Activated CD8-positive, alpha-beta memory T cell treated with anti-CD3 and anti-CD28 coated beads for 24 hours (primary cell): Measurements from ENCODE around the gene PGAM2.
"Not testable (repeated sequence)": the region's sequence is repeated elsewhere in the genome, so short reads cannot be mapped to it uniquely, and the experiment has no call there.

Experiments
- DNase-seq: peaks from one replicate; pipeline ENCODE4 v3.0.0-alpha.2; 2020

The PGAM2 gene

GRCh38 chr7:44046321-44047061 is 18.9 kb downstream of the PGAM2 start:
- no peak for DNase-seq

- no peak for DNase-seq
Observed at GRCh38 chr7:44045226-44046014, 19.9 kb downstream of the PGAM2 start.

DNA sequence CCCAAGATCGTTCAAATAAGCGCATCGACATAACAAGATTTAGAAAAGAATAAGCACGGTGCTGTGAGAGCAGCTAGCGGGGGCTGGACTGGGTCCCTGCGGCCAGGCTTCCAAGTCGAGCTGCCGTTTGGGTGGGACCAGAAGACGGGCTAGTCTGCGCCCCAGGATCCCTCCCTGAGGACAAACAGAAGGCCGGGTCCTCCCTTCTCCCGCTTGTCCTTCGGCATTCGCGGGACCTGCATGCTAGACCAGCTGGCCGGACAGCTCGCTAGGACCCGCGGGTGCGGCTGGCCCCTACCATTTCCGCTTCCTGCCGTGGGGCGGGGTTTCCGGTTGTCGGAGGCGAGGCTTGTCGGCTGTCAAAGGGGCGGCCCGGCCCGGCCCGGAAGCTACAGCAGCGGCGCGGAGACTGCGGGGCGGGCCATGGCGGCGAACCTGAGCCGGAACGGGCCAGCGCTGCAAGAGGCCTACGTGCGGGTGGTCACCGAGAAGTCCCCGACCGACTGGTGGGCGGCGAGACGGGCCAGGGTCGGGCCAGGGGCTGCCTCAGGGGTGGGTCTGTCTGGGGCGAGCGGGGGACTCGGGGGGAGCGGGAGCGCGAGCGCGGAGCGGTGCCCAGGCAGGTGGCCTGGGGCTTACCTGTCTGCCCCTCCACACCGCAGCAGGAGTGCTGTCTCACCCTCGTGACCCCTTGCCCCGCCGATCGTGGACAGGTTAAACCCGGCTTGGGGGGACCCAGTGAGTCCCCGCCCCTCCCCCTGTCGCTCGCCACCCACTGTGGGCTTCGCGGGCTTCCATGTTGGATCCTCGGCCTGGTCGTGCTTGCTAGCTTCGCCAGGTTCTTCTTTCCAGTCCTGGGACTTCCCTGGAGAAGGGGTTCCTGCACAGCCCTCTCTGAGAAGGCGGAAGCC is 20.8 kb downstream of the PGAM2 start, which contains the start of gene DBNL:
DBNL (plus strand) TSS at position 388 of the 911 bp plus-strand sequence; CDS start at position 424, 36 bp downstream.
- DNase-seq, result peak; percentile 97

GRCh38 chr7:44043902-44044301 is 21.5 kb downstream of the PGAM2 start:
- no peak for DNase-seq

DNA sequence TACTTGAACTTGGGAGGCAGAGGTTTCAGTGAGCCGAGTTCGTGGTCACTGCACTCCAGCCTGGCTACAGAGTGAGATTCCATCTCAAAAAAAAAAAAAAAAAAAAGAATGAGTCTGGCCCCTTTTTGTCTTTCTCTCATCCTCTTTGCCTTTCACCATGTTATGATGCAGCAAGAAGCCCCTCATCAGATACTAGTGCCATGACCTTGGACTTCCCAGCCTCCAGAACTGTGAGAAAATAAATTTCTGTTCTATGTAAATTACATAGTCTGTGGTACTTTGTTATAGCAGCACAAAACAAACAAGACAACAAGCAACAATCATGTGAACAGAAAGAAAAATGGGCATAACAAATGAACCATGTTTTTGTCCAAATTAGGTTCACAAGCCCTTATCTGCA is 23.1 kb downstream of the PGAM2 start:
- DNase-seq, result no peak

DNA sequence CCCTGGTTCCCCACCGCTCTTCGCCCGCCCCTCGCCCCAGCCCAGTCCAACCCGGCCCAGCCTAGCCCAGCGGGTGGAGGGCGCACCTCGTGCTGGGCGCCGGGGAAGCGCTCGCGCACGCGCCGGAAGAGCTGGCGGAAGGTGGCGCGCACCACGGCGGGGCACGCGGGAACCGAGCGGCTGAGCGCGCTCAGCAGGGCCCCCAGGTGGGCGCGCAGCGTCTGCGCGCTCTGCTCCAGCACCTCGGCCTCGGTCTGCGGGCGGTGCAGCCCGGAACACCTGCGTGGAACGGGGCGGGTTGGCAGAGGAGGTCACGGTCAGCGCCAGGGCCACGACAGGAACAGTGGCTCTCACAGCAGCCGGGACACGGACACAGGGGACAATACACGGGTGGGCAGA is 24.9 kb downstream of the PGAM2 start:
- peak; percentile 86 for DNase-seq

DNA sequence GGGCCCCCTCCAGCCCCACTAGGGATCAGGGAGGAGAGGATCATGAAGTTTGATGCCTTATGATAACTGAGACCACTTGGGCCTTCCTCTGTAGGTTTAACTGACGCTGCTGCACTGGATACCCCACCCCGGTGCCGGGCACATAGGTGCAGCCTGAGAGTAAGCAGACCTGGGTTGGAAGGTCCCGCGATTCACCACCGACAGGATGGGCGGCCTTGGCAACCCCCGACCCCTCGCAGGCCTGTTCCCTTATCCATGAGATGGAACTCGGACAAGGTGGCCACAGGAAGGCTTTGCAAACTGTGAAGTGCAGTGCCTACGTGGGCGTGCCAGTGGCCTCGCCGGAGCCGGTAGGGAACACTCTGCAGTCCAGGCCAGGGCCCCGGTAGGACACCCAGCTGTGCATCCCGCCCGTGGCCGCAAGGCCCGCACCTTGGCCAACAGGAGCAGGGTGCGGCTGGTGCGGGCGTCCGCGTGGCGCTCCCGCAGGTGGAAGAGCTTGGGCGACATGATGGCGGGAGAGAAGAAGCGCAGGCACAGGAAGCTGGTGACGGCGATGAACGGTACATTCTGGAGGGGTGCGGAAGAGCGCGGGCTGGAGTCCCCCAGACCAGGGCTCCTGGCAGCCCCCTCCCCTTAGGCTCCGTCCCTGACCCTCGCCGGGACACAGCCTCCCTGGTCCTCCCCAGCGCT is 25.4 kb downstream of the PGAM2 start:
- peak; percentile 83 for DNase-seq

DNA sequence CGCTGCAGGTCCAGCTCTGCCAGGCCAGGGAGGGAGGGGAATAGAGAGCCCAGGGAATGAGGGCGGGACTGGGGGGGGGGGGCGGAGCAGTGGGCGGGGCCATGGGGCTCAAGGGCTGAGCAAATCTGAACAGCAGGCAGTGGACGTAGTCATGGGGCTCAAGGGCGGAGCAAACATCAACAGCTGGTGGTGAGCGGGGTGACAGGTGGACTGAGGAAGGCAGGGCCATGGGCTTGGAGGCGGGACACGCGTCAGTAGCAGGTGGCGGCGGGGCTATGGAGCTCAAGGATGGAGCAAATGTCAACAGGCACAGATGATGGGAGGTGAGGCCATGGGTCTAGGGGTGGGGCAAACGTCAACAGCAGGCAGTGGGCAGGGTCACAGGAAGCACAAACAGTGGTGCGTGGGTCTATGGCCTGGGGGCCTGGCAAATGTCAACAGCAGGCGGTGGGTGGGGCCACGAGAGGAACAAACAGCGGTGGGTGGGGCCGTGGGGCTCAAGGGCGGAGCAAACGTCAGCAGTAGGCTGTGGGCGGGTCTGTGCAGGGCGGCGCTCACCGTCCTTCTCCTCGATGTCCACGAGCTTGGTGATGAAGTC is 26.3 kb downstream of the PGAM2 start:
- DNase-seq, result peak; percentile 91

- DNase-seq, result not testable (repeated sequence)
Observed at GRCh38 chr7:44038553-44038952, 26.8 kb downstream of the PGAM2 start.

GRCh38 chr7:44037951-44038350 is 27.4 kb downstream of the PGAM2 start:
- not testable (repeated sequence) for DNase-seq

GRCh38 chr7:44036364-44036763 is 29.0 kb downstream of the PGAM2 start:
- DNase-seq, result peak; percentile 79

- not testable (repeated sequence) for DNase-seq
Observed at GRCh38 chr7:44033971-44034844, 31.2 kb downstream of the PGAM2 start.

GRCh38 chr7:44032031-44032430 is 33.3 kb downstream of the PGAM2 start:
- DNase-seq, result not testable (repeated sequence)

- DNase-seq, result not testable (repeated sequence)
Observed at GRCh38 chr7:44031319-44031718, 34.0 kb downstream of the PGAM2 start.

DNA sequence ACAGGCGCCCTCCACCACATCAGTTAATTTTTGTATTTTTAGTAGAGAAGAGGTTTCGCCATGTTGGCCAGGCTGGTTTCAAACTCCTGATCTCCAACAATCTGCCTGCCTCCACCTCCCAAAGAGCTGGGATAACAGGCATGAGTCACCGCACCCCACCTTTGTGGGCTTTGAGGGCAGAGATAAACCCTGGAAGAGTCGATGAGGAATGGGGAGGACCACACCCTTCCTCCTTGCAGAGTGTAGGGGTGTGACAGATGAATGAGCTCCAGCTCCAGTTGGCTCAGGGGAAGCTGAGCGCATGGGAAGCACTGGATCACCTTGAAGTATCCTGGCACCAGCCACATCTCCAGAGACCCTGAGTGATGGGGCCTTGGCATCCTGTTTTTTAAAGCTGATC is 35.3 kb downstream of the PGAM2 start:
- not testable (repeated sequence) for DNase-seq

DNA sequence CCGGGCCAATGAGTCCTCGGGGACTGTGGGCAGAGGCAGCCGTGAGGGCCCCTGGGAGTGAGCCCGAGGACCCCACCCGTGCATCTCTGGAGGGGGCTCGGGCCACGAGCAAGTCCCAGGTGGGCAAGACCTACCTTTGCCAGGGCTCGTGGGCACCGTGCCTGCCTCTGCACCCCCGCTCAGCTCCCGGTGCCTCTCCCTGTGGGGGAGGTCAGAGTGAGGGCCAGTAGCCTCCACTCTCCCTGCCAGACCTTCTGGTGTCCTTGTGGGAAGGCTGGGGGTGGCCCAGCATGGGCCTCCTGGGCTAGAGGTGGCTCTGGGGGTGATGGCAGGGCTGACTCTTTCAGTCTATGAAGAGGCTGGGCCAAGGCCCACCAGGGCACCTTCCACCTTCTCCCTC is 35.9 kb downstream of the PGAM2 start:
- DNase-seq, result not testable (repeated sequence)

DNA sequence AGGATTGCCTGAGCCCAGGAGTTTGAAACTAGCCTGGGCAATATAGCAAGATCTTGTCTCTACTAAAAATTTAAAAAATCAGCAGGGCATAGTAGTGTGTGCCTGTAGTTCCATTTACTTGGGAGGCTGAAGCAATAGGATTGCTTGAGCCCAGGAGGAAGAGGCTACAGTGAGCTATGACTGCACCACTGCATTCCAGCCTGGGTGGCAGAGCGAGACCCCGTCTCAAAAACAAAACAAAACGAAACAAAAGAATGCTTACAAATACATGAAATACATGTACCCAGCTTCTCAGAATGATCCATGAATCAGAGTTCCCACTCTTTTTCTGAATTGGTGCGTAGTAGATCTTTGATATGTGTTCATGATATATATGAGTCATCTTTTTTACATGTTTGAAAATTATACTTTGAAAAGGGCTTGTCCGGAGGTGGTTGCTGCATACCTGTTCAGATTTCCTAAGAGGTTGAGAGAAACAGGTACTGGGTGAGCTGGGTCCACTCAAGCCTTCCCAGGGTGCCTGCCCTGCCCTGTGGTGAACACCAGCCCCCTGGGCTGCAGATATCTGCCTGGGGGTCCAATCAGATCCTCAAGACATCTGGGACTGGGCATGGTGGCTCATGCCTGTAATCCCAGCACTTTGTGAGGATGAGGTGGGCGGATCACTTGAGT is 42.4 kb downstream of the PGAM2 start:
- peak; percentile 67 for DNase-seq

- not testable (repeated sequence) for DNase-seq
Observed at GRCh38 chr7:44022069-44022468, 43.3 kb downstream of the PGAM2 start.

- DNase-seq, result not testable (repeated sequence)
Observed at GRCh38 chr7:44019825-44020224, 45.5 kb downstream of the PGAM2 start.
